AG04450 (cell line): Measurements from ENCODE around the gene SCIN. TPM values are rescaled to one million over a fixed set of nuclear protein-coding genes. Genes with fewer than 3 reads are reported as not detected.
A peak's percentile ranks its signal among the peaks of the same experiment; 100 is the strongest.

Experiments used
- CTCF ChIA-PET: fragments of 300-600, 350-600 bp; formaldehyde crosslinking; extraction: SDS; loops from one replicate; lab custom pipeline; 2022; ENCODE audit warnings: antibody characterized with exemption, inconsistent platforms; lab: Charles Lee
- POLR2A ChIA-PET: fragments of 350-600 bp; formaldehyde crosslinking; extraction: SDS; loops from one replicate; lab custom pipeline; 2021; ENCODE audit warnings: antibody characterized with exemption, inconsistent platforms; lab: Yijun Ruan, JAX
- DNase-seq: peaks from one replicate; pipeline ENCODE4 v3.0.0-alpha.2; 2011; ENCODE audit warnings: low read depth, low spot score
- H3K27ac ChIP-seq: one replicate; pipeline ENCODE4 v1.5.1; 2012; ENCODE audit warnings: low read depth, low read length, control low read depth
- H3K27me3 ChIP-seq: one replicate; pipeline ENCODE4 v1.6.0; 2012; ENCODE audit warnings: low read length; ENCODE audit not compliant: control insufficient read depth, insufficient read depth
- H3K4me3 ChIP-seq: 2 replicates; pipeline ENCODE4 v1.5.1; 2011; ENCODE audit warnings: mild to moderate bottlenecking, low read depth, low read length, control low read depth
- H3K9me3 ChIP-seq: 2 replicates; pipeline ENCODE4 v1.5.1; 2012; ENCODE audit warnings: low read length; ENCODE audit not compliant: control insufficient read depth, insufficient read depth
- polyA plus RNA-seq: library from polyadenylated mRNA; depleted of rRNA; stranded (reverse); fragments of >200 nt; gene quantifications from 2 replicates; pipeline ENCODE4 v1.2.3, GENCODE V29; 2011
- TF ChIP-seq, protein P1 (sequence below): IDR thresholded peaks from 2 replicates; pipeline ENCODE4 v1.5.1; 2011; ENCODE audit warnings: low read depth, low read length, control low read depth, inconsistent platforms

SCIN gene
- polyA plus RNA-seq, 1 experiment = not detected

GRCh38 chr7:12567015-12567414, 3.5 kb upstream of the SCIN start:
- POLR2A ChIA-PET = no interaction called here
- TF ChIP-seq, protein P1, sequence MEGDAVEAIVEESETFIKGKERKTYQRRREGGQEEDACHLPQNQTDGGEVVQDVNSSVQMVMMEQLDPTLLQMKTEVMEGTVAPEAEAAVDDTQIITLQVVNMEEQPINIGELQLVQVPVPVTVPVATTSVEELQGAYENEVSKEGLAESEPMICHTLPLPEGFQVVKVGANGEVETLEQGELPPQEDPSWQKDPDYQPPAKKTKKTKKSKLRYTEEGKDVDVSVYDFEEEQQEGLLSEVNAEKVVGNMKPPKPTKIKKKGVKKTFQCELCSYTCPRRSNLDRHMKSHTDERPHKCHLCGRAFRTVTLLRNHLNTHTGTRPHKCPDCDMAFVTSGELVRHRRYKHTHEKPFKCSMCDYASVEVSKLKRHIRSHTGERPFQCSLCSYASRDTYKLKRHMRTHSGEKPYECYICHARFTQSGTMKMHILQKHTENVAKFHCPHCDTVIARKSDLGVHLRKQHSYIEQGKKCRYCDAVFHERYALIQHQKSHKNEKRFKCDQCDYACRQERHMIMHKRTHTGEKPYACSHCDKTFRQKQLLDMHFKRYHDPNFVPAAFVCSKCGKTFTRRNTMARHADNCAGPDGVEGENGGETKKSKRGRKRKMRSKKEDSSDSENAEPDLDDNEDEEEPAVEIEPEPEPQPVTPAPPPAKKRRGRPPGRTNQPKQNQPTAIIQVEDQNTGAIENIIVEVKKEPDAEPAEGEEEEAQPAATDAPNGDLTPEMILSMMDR = no peak
- no peak overlapping the region for H3K27ac ChIP-seq
- DNase-seq = no peak
- peaks cover 19% of the 10 kb centered on the region for H3K27me3 ChIP-seq
- CTCF ChIA-PET = interaction anchor here (0.7 to 1.0 kb wide), 3 partner anchors 51 to 562 kb away, joined by 3 read pairs; no protein-coding TSS in a partner anchor
- H3K9me3 ChIP-seq = no peaks in the 10 kb centered on the region; the same call in 1 of the 2 replicates
- H3K4me3 ChIP-seq = no peak overlapping the region

- peaks cover 19% of the 10 kb centered on the region for H3K27me3 ChIP-seq
- H3K9me3 ChIP-seq = no peaks in the 10 kb centered on the region; the same call in 1 of the 2 replicates
- H3K4me3 ChIP-seq = no peak overlapping the region
- no peak overlapping the region for H3K27ac ChIP-seq
- ChIA-PET CTCF (interaction anchor here (2.4 kb wide), 1 partner anchor 53 kb away, joined by 7 read pairs; no protein-coding TSS in a partner anchor), POLR2A (no interaction called here)
- no peak for DNase-seq
- TF ChIP-seq, protein P1 = no peak
Observed at GRCh38 chr7:12569673-12570072, 847 bp upstream of the SCIN start.

- CTCF ChIA-PET = interaction anchor here (2.1 to 2.4 kb wide), 2 partner anchors 45 to 53 kb away, joined by 7 to 9 read pairs; no protein-coding TSS in a partner anchor
- no peaks in the 10 kb centered on the region; the same call in 1 of the 2 replicates for H3K9me3 ChIP-seq
- TF ChIP-seq, protein P1 = no peak
- H3K27ac ChIP-seq = no peak overlapping the region
- H3K27me3 ChIP-seq = peaks cover 19% of the 10 kb centered on the region
- no peak for DNase-seq
- POLR2A ChIA-PET = no interaction called here
- peak overlapping the region; percentile 55 for H3K4me3 ChIP-seq
Observed at GRCh38 chr7:12570168-12570533, 369 bp upstream of the SCIN start.

- Histone ChIP-seq H3K27ac (no peak overlapping the region), H3K4me3 (no peak overlapping the region), H3K27me3 (peaks cover 19% of the 10 kb centered on the region), H3K9me3 (no peaks in the 10 kb centered on the region; the same call in 1 of the 2 replicates)
- TF ChIP-seq, protein P1 = no peak
- no peak for DNase-seq
- ChIA-PET CTCF (interaction anchor here (2.1 to 2.4 kb wide), 2 partner anchors 47 to 51 kb away, joined by 7 to 9 read pairs; no protein-coding TSS in a partner anchor), POLR2A (no interaction called here)
Observed at GRCh38 chr7:12571691-12572090, 1.2 kb downstream of the SCIN start.

DNA sequence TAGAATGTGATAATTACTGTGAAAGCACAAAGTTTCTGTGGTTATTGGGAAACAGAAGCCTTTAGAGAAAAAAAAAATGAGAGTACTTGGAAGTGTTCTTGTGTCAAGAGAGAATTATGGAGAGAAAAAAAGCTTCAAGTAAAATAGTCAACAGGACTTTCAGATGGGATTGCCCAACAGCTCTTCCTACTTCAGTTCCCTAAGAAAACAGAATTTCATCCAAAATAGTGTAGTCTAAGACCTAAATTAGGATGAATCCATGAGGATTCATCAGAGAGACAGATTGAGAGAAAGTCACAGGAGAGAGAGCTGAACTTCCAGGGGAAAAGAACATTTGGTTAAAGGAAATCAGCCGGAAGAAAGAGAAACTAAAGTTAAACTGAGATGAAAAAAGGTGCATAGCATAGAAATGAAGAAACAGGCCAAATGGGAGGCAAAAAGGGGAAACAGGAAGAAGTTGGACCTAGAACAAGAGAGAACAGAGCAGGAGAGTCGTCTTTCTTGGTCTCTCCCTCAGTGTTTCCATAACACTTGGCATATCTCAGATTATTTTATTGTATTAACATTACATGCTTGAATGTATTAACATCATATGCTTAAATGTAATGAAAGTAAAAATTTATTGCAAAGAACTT, 2.5 kb downstream of the SCIN start:
- TF ChIP-seq, protein P1 = no peak
- Histone ChIP-seq H3K27me3 (peaks cover 19% of the 10 kb centered on the region), H3K4me3 (no peak overlapping the region), H3K9me3 (no peaks in the 10 kb centered on the region; the same call in 1 of the 2 replicates), H3K27ac (no peak overlapping the region)
- CTCF ChIA-PET = no interaction called here
- DNase-seq = no peak
- POLR2A ChIA-PET = no interaction called here
